A673 (cell line): ENCODE measurements around the gene HLCS. TPM values are rescaled to one million over a fixed set of nuclear protein-coding genes. Genes with fewer than 3 reads are reported as not detected.

Source experiments
- BruUV-seq: library from RNA; stranded (reverse); fragments of 400-500 nt; replicated peaks from 2 replicates; lab custom pipeline; 2021; lab: Mats Ljungman, UMichigan
- CTCF ChIA-PET: fragments of 300-600 bp; sonication (Branson Sonifier 250); formaldehyde crosslinking; loops from one replicate; lab custom pipeline; 2022; ENCODE audit warnings: antibody characterized with exemption; lab: Charles Lee
- POLR2A ChIA-PET: fragments of 300-600 bp; sonication (Branson Sonifier 250); formaldehyde crosslinking; loops from one replicate; lab custom pipeline; 2022; ENCODE audit warnings: antibody characterized with exemption; ENCODE audit not compliant: low non-redundant PET; lab: Charles Lee
- DNase-seq: peaks from one replicate; pipeline ENCODE4 v3.0.0-alpha.2; 2015; ENCODE audit warnings: low spot score
- H3K27ac ChIP-seq: fragments of 200-600 bp; sonication (generic); 2 replicates; pipeline ENCODE4 v1.5.1; 2016; ENCODE audit warnings: mixed run types, low read depth, mild to moderate bottlenecking, mixed read lengths, antibody characterized with exemption, low read length; ENCODE audit not compliant: poor library complexity, severe bottlenecking
- H3K27me3 ChIP-seq: fragments of 200-600 bp; sonication (generic); replicated peaks from 2 replicates; pipeline ENCODE4 v1.6.1; 2017; ENCODE audit warnings: mixed run types, low read depth, mild to moderate bottlenecking, mixed read lengths, antibody characterized with exemption, low read length; ENCODE audit not compliant: insufficient read depth, poor library complexity
- H3K36me3 ChIP-seq: fragments of 200-600 bp; sonication (generic); 2 replicates; pipeline ENCODE4 v1.6.1; 2016; ENCODE audit warnings: mixed run types, mild to moderate bottlenecking, mixed read lengths, antibody characterized with exemption, low read length; ENCODE audit not compliant: insufficient read depth, poor library complexity, severe bottlenecking
- H3K4me1 ChIP-seq: fragments of 200-600 bp; sonication (generic); 2 replicates; pipeline ENCODE4 v1.6.1; 2017; ENCODE audit warnings: mixed run types, mild to moderate bottlenecking, mixed read lengths, antibody characterized with exemption, low read length; ENCODE audit not compliant: insufficient read depth, poor library complexity, severe bottlenecking
- H3K4me3 ChIP-seq: fragments of 200-600 bp; sonication (generic); 2 replicates; pipeline ENCODE4 v1.5.1; 2016; ENCODE audit warnings: low read depth, mixed run types, mild to moderate bottlenecking, mixed read lengths, low read length; ENCODE audit not compliant: poor library complexity, severe bottlenecking
- H3K9me3 ChIP-seq: fragments of 200-600 bp; sonication (generic); 2 replicates; pipeline ENCODE4 v1.6.1; 2016; ENCODE audit warnings: mixed run types, low read depth, mild to moderate bottlenecking, mixed read lengths, antibody characterized with exemption, low read length; ENCODE audit not compliant: poor library complexity, severe bottlenecking
- EZH2 ChIP-seq: fragments of 200-600 bp; sonication (generic); IDR thresholded peaks from 2 replicates; pipeline ENCODE4 v1.6.1; 2017; ENCODE audit warnings: borderline replicate concordance, low read depth, mild to moderate bottlenecking, mixed read lengths, antibody characterized with exemption, low read length; ENCODE audit not compliant: poor library complexity, severe bottlenecking
- intact Hi-C: fragments of 100-400 bp; cut with micrococcal nuclease; formaldehyde crosslinking; loops from one replicate; pipeline ENCODE4 v1.10.0; 2022; ENCODE audit not compliant: unreplicated experiment
- total RNA-seq: library from RNA; stranded (reverse); gene quantifications from 2 replicates; pipeline ENCODE4 v1.2.3, GENCODE V29; 2021
- TF ChIP-seq, protein P1 (sequence below): fragments of 300-800, 200-600 bp; sonication (generic); conservative IDR thresholded peaks from 2 replicates; pipeline ENCODE4 v1.5.1; 2017; ENCODE audit warnings: low read depth, mild to moderate bottlenecking, antibody characterized with exemption, low read length, moderate library complexity, mixed read lengths

Gene HLCS
- total RNA-seq, 1 experiment from 2014 or later, result 15.3 TPM

DNA sequence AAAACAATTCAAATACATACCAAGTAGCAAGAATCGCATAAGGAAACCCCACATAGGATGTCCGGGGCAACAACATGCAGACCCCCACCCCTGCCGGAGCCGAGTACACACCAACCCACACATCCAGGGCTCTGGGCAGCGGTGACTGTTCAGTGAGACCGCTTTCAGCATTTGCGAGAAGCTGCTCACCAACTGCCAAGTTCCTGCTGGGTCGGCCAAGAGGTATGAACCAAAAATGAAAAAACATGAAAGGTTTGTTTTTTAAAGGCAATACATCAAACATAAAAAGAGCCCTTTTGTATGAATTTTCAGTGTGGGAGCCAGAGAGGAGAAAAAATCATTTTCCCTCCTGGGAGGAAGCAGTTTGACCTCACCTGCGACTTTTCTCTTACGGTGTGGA lies 175.3 kb downstream of the HLCS start:
- H3K27ac ChIP-seq, result no peak overlapping the region
- intact Hi-C loops, result no loop called here
- H3K4me1 ChIP-seq, result peaks cover 16% of the 10 kb centered on the region
- CTCF ChIA-PET, result no interaction called here
- peaks cover 3% of the 10 kb centered on the region for H3K9me3 ChIP-seq
- no peak for TF ChIP-seq EZH2
- TF ChIP-seq, protein P1, sequence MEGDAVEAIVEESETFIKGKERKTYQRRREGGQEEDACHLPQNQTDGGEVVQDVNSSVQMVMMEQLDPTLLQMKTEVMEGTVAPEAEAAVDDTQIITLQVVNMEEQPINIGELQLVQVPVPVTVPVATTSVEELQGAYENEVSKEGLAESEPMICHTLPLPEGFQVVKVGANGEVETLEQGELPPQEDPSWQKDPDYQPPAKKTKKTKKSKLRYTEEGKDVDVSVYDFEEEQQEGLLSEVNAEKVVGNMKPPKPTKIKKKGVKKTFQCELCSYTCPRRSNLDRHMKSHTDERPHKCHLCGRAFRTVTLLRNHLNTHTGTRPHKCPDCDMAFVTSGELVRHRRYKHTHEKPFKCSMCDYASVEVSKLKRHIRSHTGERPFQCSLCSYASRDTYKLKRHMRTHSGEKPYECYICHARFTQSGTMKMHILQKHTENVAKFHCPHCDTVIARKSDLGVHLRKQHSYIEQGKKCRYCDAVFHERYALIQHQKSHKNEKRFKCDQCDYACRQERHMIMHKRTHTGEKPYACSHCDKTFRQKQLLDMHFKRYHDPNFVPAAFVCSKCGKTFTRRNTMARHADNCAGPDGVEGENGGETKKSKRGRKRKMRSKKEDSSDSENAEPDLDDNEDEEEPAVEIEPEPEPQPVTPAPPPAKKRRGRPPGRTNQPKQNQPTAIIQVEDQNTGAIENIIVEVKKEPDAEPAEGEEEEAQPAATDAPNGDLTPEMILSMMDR, result no peak
- DNase-seq, result no peak
- no peak overlapping the region for H3K4me3 ChIP-seq
- POLR2A ChIA-PET, result no interaction called here
- no peaks in the 10 kb centered on the region for H3K27me3 ChIP-seq
- no TSS peak for BruUV-seq
- H3K36me3 ChIP-seq, result no peaks in the 10 kb centered on the region

DNA sequence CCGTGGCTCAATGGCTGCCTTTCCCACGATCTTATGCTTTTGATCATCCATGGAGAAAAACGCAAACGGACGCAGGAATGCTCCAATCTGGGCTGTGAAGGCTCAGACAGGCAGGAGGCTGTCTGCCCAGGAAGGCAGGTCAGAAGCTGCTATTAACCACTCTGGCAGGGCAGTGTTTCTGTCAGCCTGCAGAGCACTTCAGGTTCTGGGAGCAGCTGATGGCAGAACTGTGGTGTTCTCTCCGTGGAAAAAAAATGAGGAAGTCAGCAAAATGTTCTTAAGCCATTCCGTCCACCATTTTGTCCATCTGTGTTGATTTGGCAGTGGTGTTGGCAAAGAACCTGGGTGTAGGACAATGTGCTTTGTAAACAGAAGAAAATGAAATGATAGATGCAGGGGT lies 175.9 kb downstream of the HLCS start:
- H3K27me3 ChIP-seq, result no peaks in the 10 kb centered on the region
- TF ChIP-seq, protein P1, result no peak
- no peak for TF ChIP-seq EZH2
- intact Hi-C loops, result no loop called here
- no peak overlapping the region for H3K4me3 ChIP-seq
- ChIA-PET POLR2A (no interaction called here), CTCF (no interaction called here)
- BruUV-seq, result no TSS peak
- H3K27ac ChIP-seq, result no peak overlapping the region
- no peaks in the 10 kb centered on the region for H3K9me3 ChIP-seq
- no peak for DNase-seq
- H3K4me1 ChIP-seq, result peaks cover 16% of the 10 kb centered on the region
- H3K36me3 ChIP-seq, result no peaks in the 10 kb centered on the region

DNA sequence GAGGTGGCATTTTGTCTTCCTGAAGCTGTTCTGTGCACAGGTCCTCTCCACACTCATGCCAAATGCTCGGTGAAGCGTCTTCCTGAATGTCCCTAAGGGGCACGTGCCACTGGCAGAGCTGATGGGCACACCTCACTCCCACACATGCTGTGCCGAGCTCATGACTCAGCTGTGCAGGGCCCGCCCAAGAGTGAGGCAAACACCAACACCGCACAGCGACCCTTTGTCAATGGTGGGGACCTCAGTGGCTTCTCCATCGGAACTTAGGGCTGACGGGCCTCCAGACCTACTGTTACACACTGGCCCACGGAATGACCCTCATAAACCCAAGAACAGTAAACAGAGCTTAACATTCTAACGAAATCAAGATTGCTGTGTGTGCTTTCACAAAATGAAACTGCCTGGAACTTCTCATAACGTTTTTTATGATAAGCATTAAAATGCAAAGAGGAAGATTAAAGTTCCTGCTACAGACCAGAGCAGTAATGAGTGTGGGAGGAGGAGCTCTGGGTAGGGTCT lies 178.3 kb downstream of the HLCS start:
- intact Hi-C loops, result no loop called here
- peak overlapping the region; percentile 26 for H3K27ac ChIP-seq

More for the DNA sequence above, 178.3 kb downstream of the HLCS start:
- CTCF ChIA-PET, result no interaction called here
- DNase-seq, result peak; percentile 59
- POLR2A ChIA-PET, result no interaction called here
- peaks cover 16% of the 10 kb centered on the region for H3K4me1 ChIP-seq
- no TSS peak for BruUV-seq
- H3K9me3 ChIP-seq, result no peaks in the 10 kb centered on the region
- no peak for TF ChIP-seq EZH2
- TF ChIP-seq, protein P1, result no peak
- no peaks in the 10 kb centered on the region for H3K36me3 ChIP-seq
- no peaks in the 10 kb centered on the region for H3K27me3 ChIP-seq
- H3K4me3 ChIP-seq, result peak overlapping the region; percentile 13
